ENCODE results near the gene FAM131C. TPM values are rescaled to one million over a fixed set of nuclear protein-coding genes. Genes with fewer than 3 reads are reported as not detected.

The FAM131C gene, protein sequence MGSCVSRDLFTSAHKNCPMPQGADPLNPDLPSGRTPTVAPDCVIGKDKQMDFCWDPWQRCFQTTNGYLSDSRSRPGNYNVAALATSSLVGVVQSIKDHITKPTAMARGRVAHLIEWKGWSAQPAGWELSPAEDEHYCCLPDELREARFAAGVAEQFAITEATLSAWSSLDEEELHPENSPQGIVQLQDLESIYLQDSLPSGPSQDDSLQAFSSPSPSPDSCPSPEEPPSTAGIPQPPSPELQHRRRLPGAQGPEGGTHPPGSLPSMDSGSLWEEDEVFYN
- total RNA-seq = 4.0 TPM

DNA sequence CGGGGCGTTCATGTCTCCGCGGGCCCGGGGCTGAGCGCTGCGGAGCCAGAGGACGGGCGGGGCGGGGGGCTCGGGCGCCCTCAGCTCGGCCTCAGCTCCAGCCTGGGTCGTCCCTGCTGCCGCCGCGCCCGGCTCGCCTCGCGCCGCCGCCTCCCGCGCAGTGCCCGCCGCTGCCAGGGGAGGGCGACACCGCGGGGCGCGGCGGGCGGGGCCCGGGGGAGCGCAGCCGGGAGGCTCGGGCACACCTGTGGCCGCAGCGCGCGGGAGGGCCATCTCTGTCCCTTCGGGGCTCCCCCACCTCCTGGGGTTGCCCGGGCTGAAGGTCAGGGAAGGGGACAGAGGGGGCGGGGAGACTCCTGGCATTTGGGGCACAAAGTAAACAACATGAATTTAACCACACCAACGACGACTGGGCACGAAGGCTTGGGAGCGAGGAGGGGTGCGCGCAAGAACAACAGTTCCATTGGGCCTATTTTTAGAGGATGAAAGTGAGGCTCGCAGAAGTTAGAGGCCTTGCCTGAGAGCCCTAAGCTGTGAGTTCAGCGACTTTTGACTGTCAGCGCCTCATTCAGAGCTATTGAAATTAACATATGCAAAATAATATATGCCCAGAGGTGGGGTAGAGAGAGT is at the start of gene FAM131C:
Gene FAM131C, minus strand, starts transcription at position 162 of the 630 bp plus-strand sequence. CDS start 209 bp downstream, outside the sequence.

DNA sequence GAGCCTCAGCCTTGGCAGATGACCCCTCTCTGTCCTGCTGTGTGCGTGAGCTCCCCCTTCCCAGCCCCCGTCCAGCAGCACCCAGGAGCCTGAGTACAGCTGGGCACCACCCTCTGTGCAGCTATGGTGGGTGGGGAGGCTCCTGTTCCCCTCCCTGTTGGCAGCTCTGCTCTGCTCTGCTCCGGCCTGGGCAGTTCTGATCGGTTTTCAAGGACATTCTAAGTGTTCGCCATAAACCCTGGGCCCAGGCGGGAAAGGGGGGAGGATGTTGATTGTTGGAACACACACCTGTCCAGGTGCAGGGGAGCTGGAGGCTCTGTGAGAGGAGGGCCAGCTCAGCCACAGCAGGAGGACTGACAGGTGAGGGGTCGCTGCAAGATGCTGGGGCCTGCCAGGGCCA is 29.9 kb downstream of the FAM131C start, which contains the start of gene CLCNKB:
Gene CLCNKB, plus strand, starts transcription at position 262 of the 400 bp plus-strand sequence. CDS start 711 bp downstream, outside the sequence.

DNA sequence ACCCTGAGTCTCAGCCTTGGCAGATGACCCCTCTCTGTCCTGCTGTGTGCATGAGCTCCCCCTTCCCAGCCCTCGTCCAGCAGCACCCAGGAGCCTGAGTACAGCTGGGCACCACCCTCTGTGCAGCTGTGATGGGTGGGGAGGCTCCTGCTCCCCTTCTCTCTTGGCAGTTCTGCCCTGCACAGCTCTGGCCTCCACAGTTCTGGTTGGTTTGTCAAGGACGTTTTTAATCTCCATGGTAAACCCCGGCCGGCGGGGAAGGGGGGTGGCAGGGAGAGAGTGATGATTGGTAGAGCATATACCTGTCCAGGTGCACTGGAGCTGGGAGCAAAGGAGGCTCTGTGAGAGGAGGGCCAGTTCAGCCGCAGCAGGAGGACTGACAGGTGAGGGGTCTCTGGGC is 51.8 kb downstream of the FAM131C start, which contains the start of gene CLCNKA:
Gene CLCNKA, plus strand, starts transcription at position 356 of the 400 bp plus-strand sequence. CDS start 584 bp downstream, outside the sequence.

DNA sequence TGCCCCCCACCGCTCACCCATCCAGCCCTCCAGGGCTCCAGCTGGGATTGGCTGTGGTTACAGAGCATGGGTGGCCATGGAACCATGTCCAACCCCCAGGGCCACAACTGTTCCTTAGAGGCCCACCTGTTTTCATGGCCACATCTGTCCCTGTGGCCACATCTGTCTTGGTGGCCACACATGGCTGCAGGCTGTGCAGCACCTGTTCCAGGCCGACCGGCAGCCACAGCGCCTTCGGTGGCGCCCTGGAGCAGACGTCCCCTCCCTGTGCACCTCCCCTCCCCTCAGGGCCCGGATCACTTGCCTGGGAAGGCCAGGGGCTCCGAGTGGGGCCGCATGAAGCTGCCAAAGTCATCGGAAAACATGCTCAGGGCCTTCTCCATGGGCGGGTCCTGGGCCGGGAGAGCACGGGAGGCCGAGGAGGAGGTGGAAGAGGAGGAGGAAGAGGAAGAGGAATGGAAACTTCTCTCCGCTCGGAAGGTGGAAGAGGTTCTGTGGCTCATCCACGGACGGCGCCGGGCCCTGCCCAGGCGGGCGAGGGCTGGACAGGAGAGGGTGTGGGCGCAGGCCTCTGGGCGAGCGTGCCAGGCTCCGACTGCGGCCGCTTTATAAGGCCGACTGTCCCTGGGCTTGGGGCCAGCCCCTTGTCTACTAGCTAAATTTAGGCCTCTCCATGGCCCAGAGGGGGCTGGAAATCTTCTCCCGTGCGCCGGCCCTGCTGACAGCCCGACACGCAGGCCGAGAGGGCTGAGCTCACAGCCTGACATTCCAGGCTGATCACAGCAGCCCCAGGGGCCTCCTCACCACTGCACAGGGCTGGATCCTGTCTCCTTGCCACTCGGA is 55.8 kb downstream of the FAM131C start, which contains the start of gene HSPB7:
Gene HSPB7, minus strand, starts transcription at position 583 of the 843 bp plus-strand sequence. Its CDS starts 80 bp downstream, at position 503.

Other genes starting within 250 kb of the FAM131C start
- gene SPEN, start 225.9 kb downstream of the FAM131C start, total RNA-seq = 115 TPM
- 31.4 TPM for gene ZBTB17, start 97.5 kb downstream of the FAM131C start, total RNA-seq
- not detected for gene SRARP, start 69.4 kb downstream of the FAM131C start, total RNA-seq
- gene HSPB7, start 55.6 kb downstream of the FAM131C start, total RNA-seq = 5.3 TPM
- gene CLCNKA, start 51.6 kb downstream of the FAM131C start, total RNA-seq = 0.33 TPM
- 0.55 TPM for gene CLCNKB, start 29.9 kb downstream of the FAM131C start, total RNA-seq
- 84.2 TPM for gene EPHA2, start 82.4 kb upstream of the FAM131C start, total RNA-seq
- 12.5 TPM for gene ARHGEF19, start 139.0 kb upstream of the FAM131C start, total RNA-seq
- 8.9 TPM for gene CPLANE2, start 163.5 kb upstream of the FAM131C start, total RNA-seq